HG02870 (cell line): ENCODE measurements around the gene ANG.

Experiments used
- ATAC-seq: cut with Tn5 transposase; IDR thresholded peaks from one replicate; pipeline ENCODE4 v1.9.1; 2021; ENCODE audit warnings: mild to moderate bottlenecking, moderate library complexity; ENCODE audit not compliant: unreplicated experiment

The ANG gene

GRCh38 chr14:20742132-20742531 is 53.6 kb downstream of the ANG start:
- ATAC-seq = no peak

GRCh38 chr14:20743556-20743955 is 55.0 kb downstream of the ANG start:
- ATAC-seq = no peak
